ENCODE results near the gene PNCK. TPM values are rescaled to one million over a fixed set of nuclear protein-coding genes. Genes with fewer than 3 reads are reported as not detected.
A peak's percentile ranks its signal among the peaks of the same experiment; 100 is the strongest.

Gene PNCK
- total RNA-seq, 3 donors from 2014 or later = 0.48 to 1.3 (median 0.73) TPM

GRCh38 chrX:153651540-153652079 is 22.0 kb downstream of the PNCK start:
- Histone ChIP-seq H3K36me3 (no peaks in the 10 kb centered on the region), H3K4me1 (no peaks in the 10 kb centered on the region), H3K4me3 (no peak overlapping the region), H3K27ac (no peak overlapping the region), H3K27me3 (peaks cover 0 to 51% of the 10 kb centered on the region in 2 donors), H3K9me3 (peaks cover 0 to 23% of the 10 kb centered on the region in 2 donors)
- intact Hi-C loops (cut with DNase I; ENCODE audit: low total_unique reads) = no loop called here
- TF ChIP-seq POLR2A (IDR thresholded peaks at IDR 0.05) (no peak), POLR2AphosphoS5 (IDR thresholded peaks at IDR 0.05) (no peak), CTCF (IDR thresholded peaks at IDR 0.05) (no peak)
- DNase-seq (ENCODE audit: low spot score in 2 of 2) = no peak

- Histone ChIP-seq H3K4me3 (no peak overlapping the region), H3K27ac (no peak overlapping the region), H3K9me3 (peaks cover 0 to 23% of the 10 kb centered on the region in 2 donors), H3K36me3 (no peaks in the 10 kb centered on the region), H3K4me1 (no peaks in the 10 kb centered on the region), H3K27me3 (peaks cover 0 to 57% of the 10 kb centered on the region in 2 donors)
- TF ChIP-seq POLR2AphosphoS5 (IDR thresholded peaks at IDR 0.05) = no peak
- no peak for TF ChIP-seq POLR2A (IDR thresholded peaks at IDR 0.05)
- no peak for TF ChIP-seq CTCF (IDR thresholded peaks at IDR 0.05)
- intact Hi-C loops (cut with DNase I; ENCODE audit: low total_unique reads) = no loop called here
- DNase-seq (ENCODE audit: low spot score in 2 of 2) = no peak
Measured at GRCh38 chrX:153650959-153651358, 22.7 kb downstream of the PNCK start.

DNA sequence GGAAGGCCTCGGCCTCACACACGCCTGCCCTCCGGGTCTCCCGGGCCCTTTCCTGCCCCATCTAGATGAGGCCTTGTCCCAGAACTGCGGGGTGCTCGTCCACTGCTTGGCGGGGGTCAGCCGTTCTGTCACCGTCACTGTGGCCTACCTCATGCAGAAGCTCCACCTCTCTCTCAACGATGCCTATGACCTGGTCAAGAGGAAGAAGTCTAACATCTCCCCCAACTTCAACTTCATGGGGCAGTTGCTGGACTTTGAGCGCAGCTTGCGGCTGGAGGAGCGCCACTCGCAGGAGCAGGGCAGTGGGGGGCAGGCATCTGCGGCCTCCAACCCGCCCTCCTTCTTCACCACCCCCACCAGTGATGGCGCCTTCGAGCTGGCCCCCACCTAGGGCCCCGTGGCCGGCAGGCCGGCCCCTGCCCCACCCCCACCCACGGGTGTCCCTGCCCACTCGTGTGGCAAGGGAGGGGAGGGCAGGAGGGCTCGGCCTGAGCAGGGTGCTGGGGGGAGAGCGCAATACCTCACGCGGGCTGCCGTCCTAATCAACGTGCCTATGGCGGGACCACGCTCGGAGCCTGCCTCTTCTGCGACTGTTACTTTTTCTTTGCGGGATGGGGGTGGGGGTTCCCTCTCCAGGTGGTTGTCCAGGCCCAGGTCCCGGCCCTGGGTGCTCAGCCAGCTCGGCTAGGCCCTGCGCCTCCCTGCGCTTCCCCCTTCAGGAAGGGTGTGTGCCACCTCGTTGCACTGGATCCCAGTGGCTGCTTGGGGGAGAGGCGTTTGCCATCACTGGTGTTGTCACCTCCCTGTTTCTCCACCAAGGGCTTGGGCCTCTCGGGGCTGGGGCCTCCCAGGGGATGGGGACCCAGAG is 23.5 kb downstream of the PNCK start:
- no peak for TF ChIP-seq CTCF (IDR thresholded peaks at IDR 0.05)
- TF ChIP-seq POLR2AphosphoS5 (IDR thresholded peaks at IDR 0.05) = no peak
- no peak for TF ChIP-seq POLR2A (IDR thresholded peaks at IDR 0.05)
- no peak overlapping the region for H3K27ac ChIP-seq
- H3K4me1 ChIP-seq = no peaks in the 10 kb centered on the region
- H3K9me3 ChIP-seq = peaks cover 0 to 23% of the 10 kb centered on the region in 2 donors
- H3K27me3 ChIP-seq = peaks cover 0 to 65% of the 10 kb centered on the region in 2 donors
- peak in 1 of 2 donors; percentile 15 for DNase-seq (ENCODE audit: low spot score in 2 of 2)
- no peaks in the 10 kb centered on the region for H3K36me3 ChIP-seq
- intact Hi-C loops (cut with DNase I; ENCODE audit: low total_unique reads) = no loop called here
- H3K4me3 ChIP-seq = no peak overlapping the region

DNA sequence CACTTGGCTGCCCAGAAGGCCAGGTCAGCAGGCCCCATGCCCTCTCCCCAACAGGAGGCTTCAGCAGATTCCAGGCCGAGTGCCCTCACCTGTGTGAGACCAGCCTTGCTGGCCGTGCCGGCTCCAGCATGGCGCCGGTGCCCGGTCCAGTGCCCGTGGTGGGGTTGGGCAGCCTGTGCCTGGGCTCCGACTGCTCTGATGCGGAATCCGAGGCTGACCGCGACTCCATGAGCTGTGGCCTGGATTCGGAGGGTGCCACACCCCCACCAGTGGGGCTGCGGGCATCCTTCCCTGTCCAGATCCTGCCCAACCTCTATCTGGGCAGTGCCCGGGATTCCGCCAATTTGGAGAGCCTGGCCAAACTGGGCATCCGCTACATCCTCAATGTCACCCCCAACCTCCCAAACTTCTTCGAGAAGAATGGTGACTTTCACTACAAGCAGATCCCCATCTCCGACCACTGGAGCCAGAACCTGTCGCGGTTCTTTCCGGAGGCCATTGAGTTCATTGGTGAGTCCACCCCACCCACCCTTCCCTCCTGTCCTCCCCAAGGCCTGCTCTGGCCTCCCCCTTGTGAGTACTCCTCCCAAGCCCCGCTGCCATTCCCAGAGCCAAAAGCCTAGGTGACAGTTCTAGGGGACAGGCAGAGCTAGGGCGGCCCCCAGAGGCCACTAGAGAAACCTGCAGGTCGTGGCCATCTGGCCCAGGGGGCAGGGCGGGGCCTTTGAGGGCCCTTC is 24.3 kb downstream of the PNCK start:
- no peak overlapping the region for H3K4me3 ChIP-seq
- H3K27me3 ChIP-seq = peaks cover 0 to 73% of the 10 kb centered on the region in 2 donors
- H3K4me1 ChIP-seq = no peaks in the 10 kb centered on the region
- TF ChIP-seq POLR2A (IDR thresholded peaks at IDR 0.05) (no peak), POLR2AphosphoS5 (IDR thresholded peaks at IDR 0.05) (no peak), CTCF (IDR thresholded peaks at IDR 0.05) (no peak)
- H3K27ac ChIP-seq = no peak overlapping the region
- intact Hi-C loops (cut with DNase I; ENCODE audit: low total_unique reads) = no loop called here
- peaks cover 0 to 15% of the 10 kb centered on the region in 2 donors for H3K9me3 ChIP-seq
- peak in 1 of 2 donors; percentile 2 for DNase-seq (ENCODE audit: low spot score in 2 of 2)
- H3K36me3 ChIP-seq = no peaks in the 10 kb centered on the region

Measured in breast epithelium (tissue), 4 donors.